ENCODE measurements around the gene CALML6. TPM values are rescaled to one million over a fixed set of nuclear protein-coding genes. Genes with fewer than 3 reads are reported as not detected.

The CALML6 gene
- polyA plus RNA-seq, 1 donor from 2014 or later = not detected

DNA sequence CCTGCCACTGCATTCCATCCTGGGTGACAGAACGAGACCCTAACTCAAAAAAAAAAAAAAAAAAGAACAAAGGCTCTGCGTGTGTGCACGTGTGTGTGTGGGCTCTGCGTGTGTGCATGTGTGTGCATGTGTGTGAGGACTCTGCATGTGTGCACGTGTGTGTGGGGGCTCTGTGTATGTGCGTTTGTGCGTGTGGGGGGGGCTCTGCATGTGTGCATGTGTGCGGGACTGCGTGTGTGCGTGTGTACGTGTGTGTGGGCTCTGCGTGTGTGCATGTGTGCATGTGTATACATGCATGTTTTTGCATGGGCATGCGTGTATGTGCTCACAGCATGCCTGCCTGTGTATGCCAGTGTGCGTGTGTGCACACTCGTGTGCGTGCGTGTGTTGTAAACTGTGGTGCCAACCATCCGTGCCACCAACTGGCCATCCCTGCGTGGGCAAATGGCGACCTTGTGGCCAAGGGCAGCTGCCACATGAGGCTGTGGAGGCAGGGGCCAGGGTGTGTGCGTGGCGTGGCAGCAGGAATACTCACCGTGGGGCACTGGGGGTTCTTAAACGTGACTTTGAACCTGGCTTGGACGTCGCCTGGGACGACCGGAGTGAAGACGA, 30.8 kb downstream of the CALML6 start:
- Histone ChIP-seq H2AFZ (ENCODE audit: low read depth, low read length) (no peak overlapping the region), H3K36me3 (ENCODE audit: insufficient read depth, low read length) (no peaks in the 10 kb centered on the region), H3K27ac (ENCODE audit: low read length) (no peak overlapping the region), H3K9ac (ENCODE audit: low read length) (no peak overlapping the region), H4K20me1 (ENCODE audit: insufficient read depth) (no peaks in the 10 kb centered on the region), H3K79me2 (replicated peaks; ENCODE audit: insufficient read depth, low read length) (no peaks in the 10 kb centered on the region), H3K9me2 (ENCODE audit: insufficient read depth, low read length) (no peaks in the 10 kb centered on the region), H3K9me3 (ENCODE audit: low read length) (no peaks in the 10 kb centered on the region), H3K4me3 (ENCODE audit: low read length) (no peak overlapping the region), H3F3A (ENCODE audit: insufficient read depth, low read length, poor library complexity, severe bottlenecking) (no peaks in the 10 kb centered on the region), H3K4me2 (ENCODE audit: low read length) (no peak overlapping the region), H3K27me3 (ENCODE audit: insufficient read depth, low read depth, low read length) (no peaks in the 10 kb centered on the region)
- TF ChIP-seq CTCF (IDR thresholded peaks at IDR 0.05; ENCODE audit: poor library complexity, severe bottlenecking) (no peak), EZH2 (IDR thresholded peaks at IDR 0.05; ENCODE audit: borderline replicate concordance, insufficient read depth, low read length, poor library complexity, severe bottlenecking) (no peak), SMC3 (conservative IDR thresholded peaks at IDR 0.05; ENCODE audit: poor library complexity) (no peak), RAD21 (conservative IDR thresholded peaks at IDR 0.05) (no peak), TAF1 (IDR thresholded peaks at IDR 0.05; ENCODE audit: low read depth) (no peak), EP300 (conservative IDR thresholded peaks at IDR 0.05; ENCODE audit: poor library complexity, severe bottlenecking) (no peak), POLR2AphosphoS5 (IDR thresholded peaks at IDR 0.05) (no peak), MXI1 (conservative IDR thresholded peaks at IDR 0.05; ENCODE audit: poor library complexity, severe bottlenecking) (no peak)
- TF ChIP-seq, protein P1, sequence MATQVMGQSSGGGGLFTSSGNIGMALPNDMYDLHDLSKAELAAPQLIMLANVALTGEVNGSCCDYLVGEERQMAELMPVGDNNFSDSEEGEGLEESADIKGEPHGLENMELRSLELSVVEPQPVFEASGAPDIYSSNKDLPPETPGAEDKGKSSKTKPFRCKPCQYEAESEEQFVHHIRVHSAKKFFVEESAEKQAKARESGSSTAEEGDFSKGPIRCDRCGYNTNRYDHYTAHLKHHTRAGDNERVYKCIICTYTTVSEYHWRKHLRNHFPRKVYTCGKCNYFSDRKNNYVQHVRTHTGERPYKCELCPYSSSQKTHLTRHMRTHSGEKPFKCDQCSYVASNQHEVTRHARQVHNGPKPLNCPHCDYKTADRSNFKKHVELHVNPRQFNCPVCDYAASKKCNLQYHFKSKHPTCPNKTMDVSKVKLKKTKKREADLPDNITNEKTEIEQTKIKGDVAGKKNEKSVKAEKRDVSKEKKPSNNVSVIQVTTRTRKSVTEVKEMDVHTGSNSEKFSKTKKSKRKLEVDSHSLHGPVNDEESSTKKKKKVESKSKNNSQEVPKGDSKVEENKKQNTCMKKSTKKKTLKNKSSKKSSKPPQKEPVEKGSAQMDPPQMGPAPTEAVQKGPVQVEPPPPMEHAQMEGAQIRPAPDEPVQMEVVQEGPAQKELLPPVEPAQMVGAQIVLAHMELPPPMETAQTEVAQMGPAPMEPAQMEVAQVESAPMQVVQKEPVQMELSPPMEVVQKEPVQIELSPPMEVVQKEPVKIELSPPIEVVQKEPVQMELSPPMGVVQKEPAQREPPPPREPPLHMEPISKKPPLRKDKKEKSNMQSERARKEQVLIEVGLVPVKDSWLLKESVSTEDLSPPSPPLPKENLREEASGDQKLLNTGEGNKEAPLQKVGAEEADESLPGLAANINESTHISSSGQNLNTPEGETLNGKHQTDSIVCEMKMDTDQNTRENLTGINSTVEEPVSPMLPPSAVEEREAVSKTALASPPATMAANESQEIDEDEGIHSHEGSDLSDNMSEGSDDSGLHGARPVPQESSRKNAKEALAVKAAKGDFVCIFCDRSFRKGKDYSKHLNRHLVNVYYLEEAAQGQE (IDR thresholded peaks at IDR 0.05; ENCODE audit: borderline replicate concordance) = no peak

DNA sequence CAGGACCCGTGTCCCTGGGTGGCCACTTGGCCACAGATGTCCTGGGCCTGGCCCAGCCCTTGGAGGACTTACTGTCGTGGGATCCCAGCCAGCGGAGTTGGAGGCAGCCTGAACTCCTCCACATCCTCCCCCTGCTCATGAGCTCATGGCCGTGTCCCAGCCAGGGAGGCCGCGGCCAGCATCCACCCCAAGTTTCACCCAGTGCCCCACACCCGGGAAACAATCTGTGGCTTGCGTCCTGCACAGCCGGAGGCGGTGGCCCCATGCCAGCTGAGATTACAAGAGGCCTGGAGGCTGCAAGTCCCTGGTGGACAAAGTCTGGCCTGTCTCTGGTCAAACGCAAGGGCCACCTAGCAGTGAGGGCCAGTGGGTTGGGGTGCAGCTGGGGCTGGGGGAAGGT, 31.5 kb downstream of the CALML6 start:
- H3K4me3 ChIP-seq (ENCODE audit: low read length) = no peak overlapping the region
- H3K4me2 ChIP-seq (ENCODE audit: low read length) = no peak overlapping the region
- H3K9ac ChIP-seq (ENCODE audit: low read length) = no peak overlapping the region
- H3K27me3 ChIP-seq (ENCODE audit: insufficient read depth, low read depth, low read length) = no peaks in the 10 kb centered on the region
- no peaks in the 10 kb centered on the region for H3K79me2 ChIP-seq (replicated peaks; ENCODE audit: insufficient read depth, low read length)
- no peak overlapping the region for H2AFZ ChIP-seq (ENCODE audit: low read depth, low read length)
- H3K27ac ChIP-seq (ENCODE audit: low read length) = no peak overlapping the region
- TF ChIP-seq EZH2 (IDR thresholded peaks at IDR 0.05; ENCODE audit: borderline replicate concordance, insufficient read depth, low read length, poor library complexity, severe bottlenecking) (no peak), POLR2AphosphoS5 (IDR thresholded peaks at IDR 0.05) (no peak), MXI1 (conservative IDR thresholded peaks at IDR 0.05; ENCODE audit: poor library complexity, severe bottlenecking) (no peak), SMC3 (conservative IDR thresholded peaks at IDR 0.05; ENCODE audit: poor library complexity) (no peak), EP300 (conservative IDR thresholded peaks at IDR 0.05; ENCODE audit: poor library complexity, severe bottlenecking) (no peak), CTCF (IDR thresholded peaks at IDR 0.05; ENCODE audit: poor library complexity, severe bottlenecking) (no peak), RAD21 (conservative IDR thresholded peaks at IDR 0.05) (no peak), TAF1 (IDR thresholded peaks at IDR 0.05; ENCODE audit: low read depth) (no peak)
- TF ChIP-seq, protein P1 (IDR thresholded peaks at IDR 0.05; ENCODE audit: borderline replicate concordance) = no peak
- no peaks in the 10 kb centered on the region for H4K20me1 ChIP-seq (ENCODE audit: insufficient read depth)
- no peaks in the 10 kb centered on the region for H3K36me3 ChIP-seq (ENCODE audit: insufficient read depth, low read length)
- no peaks in the 10 kb centered on the region for H3K9me3 ChIP-seq (ENCODE audit: low read length)
- no peaks in the 10 kb centered on the region for H3F3A ChIP-seq (ENCODE audit: insufficient read depth, low read length, poor library complexity, severe bottlenecking)
- no peaks in the 10 kb centered on the region for H3K9me2 ChIP-seq (ENCODE audit: insufficient read depth, low read length)
